Measurements from ENCODE around the gene GPR65. TPM values are rescaled to one million over a fixed set of nuclear protein-coding genes. Genes with fewer than 3 reads are reported as not detected.

The GPR65 gene
- total and polyA plus RNA-seq, 8 donors = 0.54 to 11.1 (median 0.76) TPM

GRCh38 chr14:87989221-87989955, 15.5 kb upstream of the GPR65 start:
- DNase-seq = no peak
- no peak for TF ChIP-seq CTCF (IDR thresholded peaks at IDR 0.05)
- no peaks in the 10 kb centered on the region for H3K27me3 ChIP-seq
- H3K4me3 ChIP-seq = no peak overlapping the region
- H3K4me1 ChIP-seq = peaks cover 10 to 33% of the 10 kb centered on the region in 2 donors
- no peak for ATAC-seq
- H3K27ac ChIP-seq = no peak overlapping the region
- peaks cover 0 to 8% of the 10 kb centered on the region in 2 donors for H3K36me3 ChIP-seq
- intact Hi-C loops (cut with DNase I) = no loop called here
- H3K9me3 ChIP-seq = no peaks in the 10 kb centered on the region

- no peaks in the 10 kb centered on the region for H3K27me3 ChIP-seq
- H3K9me3 ChIP-seq = no peaks in the 10 kb centered on the region
- intact Hi-C loops (cut with DNase I) = no loop called here
- no peak for DNase-seq
- TF ChIP-seq CTCF (IDR thresholded peaks at IDR 0.05) = no peak
- no peak for ATAC-seq
- H3K4me3 ChIP-seq = no peak overlapping the region
- peaks cover 0 to 7% of the 10 kb centered on the region in 2 donors for H3K36me3 ChIP-seq
- peaks cover 10 to 39% of the 10 kb centered on the region in 2 donors for H3K4me1 ChIP-seq
- H3K27ac ChIP-seq = no peak overlapping the region
Measured at GRCh38 chr14:87989956-87990299, 15.0 kb upstream of the GPR65 start.

DNA sequence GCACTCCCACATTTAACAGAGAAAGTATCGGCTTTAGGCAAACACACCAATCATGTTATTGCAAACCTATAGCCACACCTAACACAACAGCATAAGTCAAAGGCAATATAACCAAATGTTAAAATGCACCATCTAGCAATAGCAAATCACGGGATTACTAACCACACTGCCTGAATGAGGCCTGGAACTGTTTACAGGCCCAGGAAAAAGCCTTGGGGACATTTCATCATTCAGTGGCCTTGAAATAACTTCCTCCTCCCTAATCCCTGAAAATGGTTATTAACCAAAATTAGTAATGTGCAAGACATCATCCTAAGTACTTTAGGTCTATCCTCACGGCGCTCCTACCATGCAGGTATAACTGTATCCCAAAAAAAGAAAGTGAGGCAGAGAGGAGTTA, 14.3 kb upstream of the GPR65 start:
- ATAC-seq (no peak), DNase-seq (no peak)
- Histone ChIP-seq H3K27me3 (no peaks in the 10 kb centered on the region), H3K27ac (peak overlapping the region in 1 of 2 donors; percentile 97), H3K9me3 (no peaks in the 10 kb centered on the region), H3K4me3 (no peak overlapping the region), H3K36me3 (peaks cover 0 to 7% of the 10 kb centered on the region in 2 donors), H3K4me1 (peaks cover 10 to 45% of the 10 kb centered on the region in 2 donors)
- TF ChIP-seq CTCF (IDR thresholded peaks at IDR 0.05) = no peak
- intact Hi-C loops (cut with DNase I) = no loop called here

DNA sequence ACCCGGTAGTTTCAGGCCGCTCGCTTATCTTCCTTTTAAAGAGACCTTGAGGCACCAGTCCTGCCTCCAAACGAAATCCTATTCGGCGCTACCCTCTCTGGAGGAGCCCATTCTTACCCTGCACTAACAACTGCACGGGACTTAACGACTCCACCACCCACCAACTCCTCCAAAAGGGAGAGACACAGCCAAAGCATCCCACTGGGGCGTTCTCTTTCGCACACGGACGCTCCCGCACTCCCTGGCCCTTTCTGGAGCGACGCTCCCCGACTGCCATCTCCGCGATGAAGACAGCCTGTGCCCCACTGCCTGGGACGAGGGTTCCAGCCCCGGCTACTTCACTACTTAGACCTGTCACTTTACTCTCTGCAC, 12.6 kb upstream of the GPR65 start:
- no peak for TF ChIP-seq CTCF (IDR thresholded peaks at IDR 0.05)
- ATAC-seq (peak; percentile 36), DNase-seq (peak in 2 of 4 donors; percentile 39 to 40)
- Histone ChIP-seq H3K4me3 (peak overlapping the region; percentile 54 to 57), H3K27ac (peak overlapping the region; percentile 94 to 97), H3K4me1 (peaks cover 10 to 54% of the 10 kb centered on the region in 2 donors), H3K36me3 (no peaks in the 10 kb centered on the region), H3K9me3 (no peaks in the 10 kb centered on the region), H3K27me3 (no peaks in the 10 kb centered on the region)
- intact Hi-C loops (cut with DNase I) = no loop called here

GRCh38 chr14:87992718-87993628, 12.0 kb upstream of the GPR65 start, which contains the start of gene GALC:
Gene GALC, minus strand, starts transcription at chr14:87993182. Its CDS starts 18 bp downstream, at chr14:87993164.
- ATAC-seq (peak; percentile 87), DNase-seq (peak; percentile 86 to 99 (median 96))
- peak within 1 kb of the TSS; percentile 54 to 57 for H3K4me3 ChIP-seq
- peaks cover 10 to 54% of the 10 kb centered on the region in 2 donors for H3K4me1 ChIP-seq
- no peaks in the 10 kb centered on the region for H3K9me3 ChIP-seq
- peak within 1 kb of the TSS; percentile 94 to 97 for H3K27ac ChIP-seq
- H3K27me3 ChIP-seq = no peaks in the 10 kb centered on the region
- intact Hi-C loops (cut with DNase I) = no loop called here
- H3K36me3 ChIP-seq = no peaks in the 10 kb centered on the region
- TF ChIP-seq CTCF (IDR thresholded peaks at IDR 0.05) = no peak
